GM23248 (cell line): ENCODE measurements around the gene SPATS1.

Source experiments
- EZH2 ChIP-seq: fragments of 200-600 bp; sonication (generic); IDR thresholded peaks from 2 replicates; pipeline ENCODE4 v1.6.1; 2018; ENCODE audit warnings: antibody characterized with exemption, mild to moderate bottlenecking; ENCODE audit not compliant: insufficient read depth, poor library complexity, severe bottlenecking
- EZH2phosphoT487 ChIP-seq: fragments of 200-600 bp; sonication (generic); IDR thresholded peaks from 2 replicates; pipeline ENCODE4 v1.6.1; 2018; ENCODE audit warnings: antibody characterized with exemption, moderate library complexity, mild to moderate bottlenecking, low read depth; ENCODE audit not compliant: insufficient read depth

GRCh38 chr6:44386929-44387345 is 44.5 kb downstream of the SPATS1 start:
- TF ChIP-seq EZH2 (no peak), EZH2phosphoT487 (no peak)
